NCI-H345 treated with DMSO at 0.1 percent for 48 hours (cell line): ENCODE data around the gene PCDHB6.
"Not testable (repeated sequence)": the region's sequence is repeated elsewhere in the genome, so short reads cannot be mapped to it uniquely, and the experiment has no call there.

Source experiments
- DNase-seq: peaks from one replicate; lab custom pipeline; 2025; ENCODE audit not compliant: unreplicated experiment; lab: John Stamatoyannopoulos, UW

PCDHB6 gene

DNA sequence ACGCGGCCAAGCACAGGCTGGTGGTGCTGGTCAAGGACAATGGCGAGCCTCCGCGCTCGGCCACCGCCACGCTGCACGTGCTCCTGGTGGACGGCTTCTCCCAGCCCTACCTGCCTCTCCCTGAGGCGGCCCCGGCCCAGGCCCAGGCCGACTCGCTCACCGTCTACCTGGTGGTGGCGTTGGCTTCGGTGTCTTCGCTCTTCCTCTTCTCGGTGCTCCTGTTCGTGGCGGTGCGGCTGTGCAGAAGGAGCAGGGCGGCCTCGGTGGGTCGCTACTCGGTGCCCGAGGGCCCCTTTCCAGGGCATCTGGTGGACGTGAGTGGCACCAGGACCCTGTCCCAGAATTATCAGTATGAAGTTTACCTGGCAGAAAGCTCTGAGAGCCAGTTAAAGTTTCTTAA lies 8.0 kb downstream of the PCDHB6 start:
- DNase-seq: not testable (repeated sequence)

DNA sequence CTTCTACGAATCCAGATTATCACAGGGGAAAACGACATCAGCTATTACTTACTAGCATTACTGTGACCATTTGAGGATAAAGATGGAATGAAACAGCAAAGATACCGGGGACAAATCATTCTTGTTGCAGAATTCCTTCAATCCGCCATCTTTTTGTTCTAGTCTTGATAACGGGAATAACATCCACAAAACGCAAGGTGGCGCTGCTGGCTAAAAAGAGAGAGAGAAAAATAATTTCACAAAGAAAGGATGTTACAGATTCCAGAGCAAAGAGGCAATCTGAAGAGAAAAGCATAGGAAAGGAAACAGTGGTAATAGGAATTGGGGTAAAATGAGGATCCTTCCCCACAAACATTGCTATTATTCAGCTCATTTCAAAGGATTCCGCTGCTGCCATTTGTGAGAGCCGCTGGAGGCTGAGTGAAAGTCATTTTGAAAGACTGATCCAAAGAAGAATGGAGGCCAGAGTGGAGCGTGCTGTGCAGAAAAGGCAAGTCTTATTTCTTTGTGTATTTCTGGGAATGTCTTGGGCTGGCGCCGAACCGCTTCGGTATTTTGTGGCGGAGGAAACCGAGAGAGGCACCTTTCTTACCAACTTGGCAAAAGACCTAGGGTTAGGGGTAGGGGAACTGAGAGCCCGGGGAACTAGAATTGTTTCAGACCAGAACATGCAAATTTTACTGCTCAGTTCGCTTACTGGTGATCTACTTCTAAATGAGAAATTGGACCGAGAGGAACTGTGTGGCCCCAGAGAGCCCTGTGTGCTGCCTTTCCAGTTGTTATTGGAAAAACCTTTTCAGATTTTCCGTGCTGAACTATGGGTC lies 22.7 kb downstream of the PCDHB6 start, which contains the start of gene PCDHB7:
TSS of gene PCDHB7 (plus strand) at position 264 of the 824 bp plus-strand sequence. CDS start at position 456, 192 bp downstream.
- DNase-seq: no peak

DNA sequence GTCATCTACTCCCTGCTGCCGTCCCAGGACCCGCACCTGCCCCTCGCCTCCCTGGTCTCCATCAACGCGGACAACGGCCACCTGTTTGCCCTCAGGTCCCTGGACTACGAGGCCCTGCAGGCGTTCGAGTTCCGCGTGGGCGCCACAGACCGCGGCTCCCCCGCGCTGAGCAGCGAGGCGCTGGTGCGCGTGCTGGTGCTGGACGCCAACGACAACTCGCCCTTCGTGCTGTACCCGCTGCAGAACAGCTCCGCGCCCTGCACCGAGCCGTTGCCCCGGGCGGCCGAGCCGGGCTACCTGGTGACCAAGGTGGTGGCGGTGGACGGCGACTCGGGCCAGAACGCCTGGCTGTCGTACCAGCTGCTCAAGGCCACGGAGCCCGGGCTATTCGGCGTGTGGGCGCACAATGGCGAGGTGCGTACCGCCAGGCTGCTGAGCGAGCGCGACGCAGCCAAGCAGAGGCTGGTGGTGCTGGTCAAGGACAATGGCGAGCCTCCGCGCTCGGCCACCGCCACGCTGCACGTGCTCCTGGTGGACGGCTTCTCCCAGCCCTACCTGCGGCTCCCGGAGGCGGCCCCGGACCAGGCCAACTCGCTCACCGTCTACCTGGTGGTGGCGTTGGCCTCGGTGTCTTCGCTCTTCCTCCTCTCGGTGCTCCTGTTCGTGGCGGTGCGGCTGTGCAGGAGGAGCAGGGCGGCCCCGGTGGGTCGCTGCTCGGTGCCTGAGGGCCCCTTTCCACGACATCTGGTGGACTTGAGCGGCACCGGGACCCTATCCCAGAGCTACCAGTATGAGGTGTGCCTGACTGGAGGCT lies 24.6 kb downstream of the PCDHB6 start:
- not testable (repeated sequence) for DNase-seq

DNA sequence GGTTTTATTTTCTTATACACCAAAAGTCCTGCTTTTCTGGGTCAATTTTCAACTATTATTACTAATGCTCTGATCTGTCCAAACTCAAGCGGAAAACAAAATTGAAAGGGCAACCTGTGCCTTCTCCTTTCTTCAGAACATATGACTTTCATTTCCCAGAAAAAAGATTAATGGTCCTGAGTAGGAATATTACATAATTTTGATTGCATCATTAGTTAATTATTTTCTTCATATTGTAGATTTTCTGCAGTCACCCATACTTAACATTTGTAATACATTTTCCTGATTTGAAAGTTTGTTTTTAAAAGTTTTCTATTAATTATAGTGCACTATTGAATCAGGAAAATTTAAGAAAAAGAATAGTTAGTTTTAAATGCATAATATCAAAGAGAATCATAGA lies 26.1 kb downstream of the PCDHB6 start:
- DNase-seq: no peak

DNA sequence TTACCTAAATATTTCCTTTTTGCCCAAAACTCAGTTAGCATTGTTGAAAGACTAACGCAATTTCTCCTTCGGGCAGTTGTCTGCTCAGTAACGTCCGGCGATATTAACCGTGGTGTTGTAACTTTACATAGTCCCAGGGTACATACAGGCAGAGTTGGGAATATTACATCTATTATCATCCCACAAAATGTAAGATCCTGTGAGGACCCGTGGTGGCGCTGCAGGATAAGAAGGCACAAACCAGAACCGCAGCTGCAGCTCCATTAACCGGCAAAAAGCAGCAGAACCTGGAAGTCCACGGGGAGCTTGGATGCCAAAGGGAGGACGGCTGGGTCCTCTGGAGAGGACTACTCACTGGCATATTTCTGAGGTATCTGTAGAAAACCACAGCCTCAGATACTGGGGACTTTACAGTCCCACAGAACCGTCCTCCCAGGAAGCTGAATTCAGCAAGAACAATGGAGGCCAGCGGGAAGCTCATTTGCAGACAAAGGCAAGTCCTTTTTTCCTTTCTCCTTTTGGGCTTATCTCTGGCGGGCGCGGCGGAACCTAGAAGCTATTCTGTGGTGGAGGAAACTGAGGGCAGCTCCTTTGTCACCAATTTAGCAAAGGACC lies 27.8 kb downstream of the PCDHB6 start, which contains the start of gene PCDHB8:
TSS of gene PCDHB8 (plus strand) at position 214 of the 615 bp plus-strand sequence. CDS start at position 459, 245 bp downstream.
- DNase-seq: not testable (repeated sequence)

DNA sequence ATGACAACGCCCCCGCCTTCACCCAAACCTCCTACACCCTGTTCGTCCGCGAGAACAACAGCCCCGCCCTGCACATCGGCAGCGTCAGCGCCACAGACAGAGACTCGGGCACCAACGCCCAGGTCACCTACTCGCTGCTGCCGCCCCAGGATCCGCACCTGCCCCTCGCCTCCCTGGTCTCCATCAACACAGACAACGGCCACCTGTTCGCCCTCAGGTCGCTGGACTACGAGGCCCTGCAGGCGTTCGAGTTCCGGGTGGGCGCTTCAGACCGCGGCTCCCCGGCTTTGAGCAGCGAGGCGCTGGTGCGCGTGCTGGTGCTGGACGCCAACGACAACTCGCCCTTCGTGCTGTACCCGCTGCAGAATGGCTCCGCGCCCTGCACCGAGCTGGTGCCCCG lies 29.5 kb downstream of the PCDHB6 start:
- not testable (repeated sequence) for DNase-seq

DNA sequence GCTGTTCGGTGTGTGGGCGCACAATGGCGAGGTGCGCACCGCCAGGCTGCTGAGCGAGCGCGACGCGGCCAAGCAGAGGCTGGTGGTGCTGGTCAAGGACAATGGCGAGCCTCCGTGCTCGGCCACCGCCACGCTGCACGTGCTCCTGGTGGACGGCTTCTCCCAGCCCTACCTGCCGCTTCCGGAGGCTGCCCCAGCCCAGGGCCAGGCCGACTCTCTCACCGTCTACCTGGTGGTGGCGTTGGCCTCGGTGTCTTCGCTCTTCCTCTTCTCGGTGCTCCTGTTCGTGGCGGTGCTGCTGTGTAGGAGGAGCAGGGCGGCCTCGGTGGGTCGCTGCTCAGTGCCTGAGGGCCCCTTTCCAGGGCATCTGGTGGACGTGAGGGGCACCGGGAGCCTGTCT lies 30.0 kb downstream of the PCDHB6 start:
- not testable (repeated sequence) for DNase-seq

DNA sequence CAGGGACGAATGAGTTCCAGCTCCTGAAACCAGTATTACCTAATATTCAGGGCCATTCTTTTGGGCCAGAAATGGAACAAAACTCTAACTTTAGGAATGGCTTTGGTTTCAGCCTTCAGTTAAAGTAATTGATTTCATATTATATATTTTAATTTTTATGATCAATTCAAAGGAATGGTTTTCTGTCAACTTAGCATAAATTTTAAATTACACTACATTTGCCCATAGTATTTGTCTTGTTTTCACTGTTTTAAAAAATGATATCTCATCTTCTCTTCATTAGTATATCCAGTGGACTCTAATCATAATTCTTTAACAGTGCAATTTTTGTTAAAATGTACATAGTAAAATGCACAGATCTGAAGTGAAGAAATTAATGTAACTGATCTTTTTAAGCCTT lies 30.5 kb downstream of the PCDHB6 start:
- no peak for DNase-seq

DNA sequence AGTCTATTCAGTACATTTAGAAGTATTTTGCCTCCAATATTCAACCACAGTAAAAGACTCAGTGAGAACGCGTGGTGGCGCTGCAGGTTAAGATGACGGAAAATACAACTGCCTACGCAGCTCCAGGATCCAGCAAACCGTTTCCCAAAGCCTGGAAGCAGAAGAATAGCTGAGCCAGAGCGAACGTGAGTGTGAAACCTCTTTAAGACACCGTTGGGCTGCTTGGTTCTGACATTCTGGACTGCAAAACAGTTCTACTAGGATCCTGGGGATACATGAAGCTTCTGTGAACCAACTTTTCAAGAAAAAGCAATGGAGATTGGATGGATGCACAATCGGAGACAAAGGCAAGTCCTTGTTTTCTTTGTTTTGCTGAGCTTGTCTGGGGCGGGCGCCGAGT lies 32.4 kb downstream of the PCDHB6 start, which contains the start of gene PCDHB16:
TSS of gene PCDHB16 (plus strand) at position 140 of the 400 bp plus-strand sequence. CDS start at position 313, 173 bp downstream.
- no peak for DNase-seq

DNA sequence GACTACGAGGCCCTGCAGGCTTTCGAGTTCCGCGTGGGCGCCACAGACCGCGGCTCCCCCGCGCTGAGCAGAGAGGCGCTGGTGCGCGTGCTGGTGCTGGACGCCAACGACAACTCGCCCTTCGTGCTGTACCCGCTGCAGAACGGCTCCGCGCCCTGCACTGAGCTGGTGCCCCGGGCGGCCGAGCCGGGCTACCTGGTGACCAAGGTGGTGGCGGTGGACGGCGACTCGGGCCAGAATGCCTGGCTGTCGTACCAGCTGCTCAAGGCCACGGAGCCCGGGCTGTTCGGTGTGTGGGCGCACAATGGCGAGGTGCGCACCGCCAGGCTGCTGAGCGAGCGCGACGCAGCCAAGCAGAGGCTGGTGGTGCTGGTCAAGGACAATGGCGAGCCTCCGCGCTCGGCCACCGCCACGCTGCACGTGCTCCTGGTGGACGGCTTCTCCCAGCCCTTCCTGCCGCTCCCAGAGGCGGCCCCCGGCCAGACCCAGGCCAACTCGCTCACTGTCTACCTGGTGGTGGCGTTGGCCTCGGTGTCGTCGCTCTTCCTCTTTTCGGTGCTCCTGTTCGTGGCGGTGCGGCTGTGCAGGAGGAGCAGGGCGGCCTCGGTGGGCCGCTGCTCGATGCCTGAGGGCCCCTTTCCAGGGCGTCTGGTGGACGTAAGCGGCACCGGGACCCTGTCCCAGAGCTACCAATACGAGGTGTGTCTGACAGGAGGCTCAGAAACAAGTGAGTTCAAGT lies 34.4 kb downstream of the PCDHB6 start:
- not testable (repeated sequence) for DNase-seq

DNA sequence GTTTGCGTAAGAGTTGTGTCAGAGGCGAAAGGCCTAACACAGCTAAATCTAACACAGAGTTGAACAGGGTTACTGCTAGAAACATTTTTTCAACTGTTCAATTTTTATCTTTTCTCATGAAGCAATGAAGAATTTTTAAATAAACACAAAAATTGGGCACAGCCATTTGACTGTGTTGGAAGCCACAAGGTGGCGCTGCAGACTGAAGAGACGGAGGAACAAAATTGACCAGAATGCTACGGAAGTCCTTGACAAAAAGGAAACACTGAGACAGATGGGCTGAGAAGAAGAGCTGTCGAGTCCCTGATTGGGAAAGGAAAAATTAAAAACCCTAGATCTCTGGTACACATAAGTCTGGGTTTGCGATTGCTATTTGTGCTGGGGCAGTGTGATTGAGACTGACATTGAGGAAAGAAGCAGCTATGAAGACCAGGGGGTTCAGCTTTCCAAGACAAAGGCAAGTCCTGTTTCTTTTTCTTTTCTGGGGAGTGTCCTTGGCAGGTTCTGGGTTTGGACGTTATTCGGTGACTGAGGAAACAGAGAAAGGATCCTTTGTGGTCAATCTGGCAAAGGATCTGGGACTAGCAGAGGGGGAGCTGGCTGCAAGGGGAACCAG lies 37.1 kb downstream of the PCDHB6 start, which contains the start of gene PCDHB9:
TSS of gene PCDHB9 (plus strand) at position 265 of the 616 bp plus-strand sequence. CDS start at position 423, 158 bp downstream.
- DNase-seq: peak; percentile 70

DNA sequence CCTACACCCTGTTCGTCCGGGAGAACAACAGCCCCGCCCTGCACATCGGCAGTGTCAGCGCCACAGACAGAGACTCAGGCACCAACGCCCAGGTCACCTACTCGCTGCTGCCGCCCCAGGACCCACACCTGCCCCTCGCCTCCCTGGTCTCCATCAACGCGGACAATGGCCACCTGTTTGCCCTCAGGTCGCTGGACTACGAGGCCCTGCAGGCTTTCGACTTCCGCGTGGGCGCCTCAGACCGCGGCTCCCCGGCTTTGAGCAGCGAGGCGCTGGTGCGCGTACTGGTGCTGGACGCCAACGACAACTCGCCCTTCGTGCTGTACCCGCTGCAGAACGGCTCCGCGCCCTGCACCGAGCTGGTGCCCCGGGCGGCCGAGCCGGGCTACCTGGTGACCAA lies 38.8 kb downstream of the PCDHB6 start:
- DNase-seq: not testable (repeated sequence)

DNA sequence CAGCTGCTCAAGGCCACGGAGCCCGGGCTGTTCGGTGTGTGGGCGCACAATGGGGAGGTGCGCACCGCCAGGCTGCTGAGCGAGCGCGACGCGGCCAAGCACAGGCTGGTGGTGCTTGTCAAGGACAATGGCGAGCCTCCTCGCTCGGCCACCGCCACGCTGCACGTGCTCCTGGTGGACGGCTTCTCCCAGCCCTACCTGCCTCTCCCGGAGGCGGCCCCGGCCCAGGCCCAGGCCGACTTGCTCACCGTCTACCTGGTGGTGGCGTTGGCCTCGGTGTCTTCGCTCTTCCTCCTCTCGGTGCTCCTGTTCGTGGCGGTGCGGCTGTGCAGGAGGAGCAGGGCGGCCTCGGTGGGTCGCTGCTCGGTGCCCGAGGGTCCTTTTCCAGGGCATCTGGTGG lies 39.3 kb downstream of the PCDHB6 start:
- DNase-seq: not testable (repeated sequence)

DNA sequence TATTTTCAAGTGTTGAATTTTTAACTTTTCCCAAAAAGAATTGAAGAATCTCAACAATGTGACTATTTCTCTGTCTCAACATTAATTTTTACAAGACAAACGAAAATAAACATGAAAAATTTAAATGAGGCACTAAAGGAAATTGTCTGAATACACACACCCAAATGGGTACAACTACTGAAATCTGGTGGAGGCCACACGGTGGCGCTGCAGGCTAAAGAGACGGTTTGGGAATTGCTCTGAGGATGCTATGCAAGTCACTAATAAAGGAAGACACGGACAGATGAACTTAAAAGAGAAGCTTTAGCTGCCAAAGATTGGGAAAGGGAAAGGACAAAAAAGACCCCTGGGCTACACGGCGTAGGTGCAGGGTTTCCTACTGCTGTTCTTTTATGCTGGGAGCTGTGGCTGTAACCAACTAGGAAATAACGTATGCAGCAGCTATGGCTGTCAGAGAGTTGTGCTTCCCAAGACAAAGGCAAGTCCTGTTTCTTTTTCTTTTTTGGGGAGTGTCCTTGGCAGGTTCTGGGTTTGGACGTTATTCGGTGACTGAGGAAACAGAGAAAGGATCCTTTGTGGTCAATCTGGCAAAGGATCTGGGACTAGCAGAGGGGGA lies 42.4 kb downstream of the PCDHB6 start, which contains the start of gene PCDHB10:
TSS of gene PCDHB10 (plus strand) at position 244 of the 616 bp plus-strand sequence. CDS start at position 444, 200 bp downstream.
- no peak for DNase-seq

DNA sequence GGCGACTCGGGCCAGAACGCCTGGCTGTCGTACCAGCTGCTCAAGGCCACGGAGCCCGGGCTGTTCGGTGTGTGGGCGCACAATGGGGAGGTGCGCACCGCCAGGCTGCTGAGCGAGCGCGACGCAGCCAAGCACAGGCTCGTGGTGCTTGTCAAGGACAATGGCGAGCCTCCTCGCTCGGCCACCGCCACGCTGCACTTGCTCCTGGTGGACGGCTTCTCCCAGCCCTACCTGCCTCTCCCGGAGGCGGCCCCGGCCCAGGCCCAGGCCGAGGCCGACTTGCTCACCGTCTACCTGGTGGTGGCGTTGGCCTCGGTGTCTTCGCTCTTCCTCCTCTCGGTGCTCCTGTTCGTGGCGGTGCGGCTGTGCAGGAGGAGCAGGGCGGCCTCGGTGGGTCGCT lies 44.5 kb downstream of the PCDHB6 start:
- DNase-seq: not testable (repeated sequence)

DNA sequence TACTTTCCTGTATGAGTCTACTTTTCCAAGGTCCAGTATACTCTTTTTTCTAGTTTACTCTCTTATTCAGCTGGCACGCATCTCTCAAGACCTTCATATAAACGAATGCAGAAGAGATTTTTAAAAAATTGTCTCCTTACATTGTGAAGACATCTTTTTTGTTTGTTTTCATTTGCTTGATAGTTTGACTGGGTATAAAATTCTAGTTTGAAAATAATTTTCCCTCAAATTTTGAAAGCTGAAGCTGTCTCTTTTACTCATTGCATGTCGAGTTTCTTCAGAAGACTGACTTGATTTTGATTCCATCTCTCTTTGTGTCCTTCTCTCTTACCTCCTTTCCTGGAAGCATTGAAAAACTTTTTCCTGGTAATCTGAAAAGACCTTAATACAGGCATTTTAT lies 46.5 kb downstream of the PCDHB6 start:
- no peak for DNase-seq

DNA sequence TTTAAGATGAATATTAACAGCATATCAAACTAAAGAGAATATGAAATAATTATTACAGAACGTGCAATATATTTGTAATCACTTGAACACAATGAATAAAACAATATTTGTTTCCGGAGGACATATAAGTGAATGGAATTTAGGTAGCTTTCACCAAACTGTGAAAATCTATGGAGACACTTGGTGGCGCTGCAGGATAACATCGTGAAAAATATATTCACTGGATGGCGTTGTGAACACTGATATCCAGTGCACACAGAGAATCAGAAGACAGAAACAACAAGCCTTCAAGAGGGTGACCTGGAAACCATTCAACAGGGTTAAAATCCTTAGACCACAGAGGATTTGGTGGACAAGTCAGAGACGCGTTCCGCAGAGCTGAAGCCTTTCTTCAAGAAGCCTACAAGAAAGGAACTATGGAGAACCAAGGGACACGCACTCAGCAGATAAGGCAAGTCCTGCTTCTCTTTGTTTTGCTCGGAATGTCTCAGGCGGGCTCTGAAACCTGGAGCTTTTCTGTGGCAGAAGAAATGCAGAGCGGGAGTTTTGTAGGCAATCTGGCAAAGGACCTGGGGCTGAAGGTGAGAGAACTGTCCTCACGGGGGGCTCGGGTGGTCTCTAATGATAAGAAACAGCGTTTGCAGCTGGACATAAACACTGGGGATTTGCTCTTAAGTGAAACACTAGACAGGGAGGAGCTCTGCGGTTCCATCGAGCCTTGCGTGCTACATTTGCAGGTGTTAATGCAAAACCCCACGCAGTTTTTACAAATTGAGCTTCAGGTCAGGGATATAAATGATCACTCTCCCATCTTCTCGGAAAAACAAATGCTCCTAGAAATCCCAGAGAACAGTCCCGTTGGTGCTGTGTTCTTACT lies 49.7 kb downstream of the PCDHB6 start, which contains the start of gene PCDHB11:
TSS of gene PCDHB11 (plus strand) at position 269 of the 877 bp plus-strand sequence. CDS start at position 417, 148 bp downstream.
- no peak for DNase-seq

DNA sequence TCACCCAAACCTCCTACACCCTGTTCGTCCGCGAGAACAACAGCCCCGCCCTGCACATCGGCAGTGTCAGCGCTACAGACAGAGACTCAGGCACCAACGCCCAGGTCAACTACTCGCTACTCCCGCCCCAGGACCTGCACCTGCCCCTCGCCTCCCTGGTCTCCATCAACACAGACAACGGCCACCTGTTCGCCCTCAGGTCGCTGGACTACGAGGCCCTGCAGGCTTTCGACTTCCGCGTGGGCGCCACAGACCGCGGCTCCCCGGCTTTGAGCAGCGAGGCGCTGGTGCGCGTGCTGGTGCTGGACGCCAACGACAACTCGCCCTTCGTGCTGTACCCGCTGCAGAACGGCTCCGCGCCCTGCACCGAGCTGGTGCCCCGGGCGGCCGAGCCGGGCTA lies 51.3 kb downstream of the PCDHB6 start:
- DNase-seq: not testable (repeated sequence)
